Transverse colon (tissue), 4 donors: ENCODE measurements around the gene NAAA.

Experiments
- CTCF ChIP-seq, 5 experiments: fragments of 200-600 bp in 3 of 5; fragments of 450-650 bp in 2 of 5; sonication (generic) in 3 of 5; IDR thresholded peaks; 1 replicate in 2 of 5; 2 replicates in 3 of 5; pipeline ENCODE4 v1.5.1; 2016 to 2017; ENCODE audit warnings: antibody characterized with exemption in 5 of 5, inconsistent platforms in 3 of 5, mild to moderate bottlenecking in 2 of 5, moderate library complexity in 1 of 5
- EP300 ChIP-seq: sonication (generic); formaldehyde crosslinking; IDR thresholded peaks from one replicate; pipeline ENCODE4 v1.6.1; 2017; ENCODE audit warnings: antibody characterized with exemption, low read depth
- POLR2AphosphoS5 ChIP-seq, 3 donors: sonication (generic); formaldehyde crosslinking; IDR thresholded peaks; one replicate each; pipeline ENCODE4 v1.6.1; 2016; ENCODE audit warnings: antibody characterized with exemption in 3 of 3

- TF ChIP-seq CTCF (IDR thresholded peaks at IDR 0.05) (no peak), EP300 (no peak), POLR2AphosphoS5 (IDR thresholded peaks at IDR 0.05) (no peak)
Measured at GRCh38 chr4:75930152-75930551, 10.7 kb downstream of the NAAA start.
